K562 (cell line): ENCODE measurements around the gene ADSS1. TPM values are rescaled to one million over a fixed set of nuclear protein-coding genes. Genes with fewer than 3 reads are reported as not detected.

Experiments used
- E2F1 ChIP-seq: sonication (generic); formaldehyde crosslinking; IDR thresholded peaks from 2 replicates; pipeline ENCODE4 v1.8.1; 2023; ENCODE audit warnings: mild to moderate bottlenecking, missing genetic modification reagents, moderate library complexity
- ERF ChIP-seq: fragments of 450-650 bp; formaldehyde crosslinking; IDR thresholded peaks from 2 replicates; pipeline ENCODE4 v1.4.0; 2020; ENCODE audit warnings: mild to moderate bottlenecking, mixed read lengths
- GTF3C2 ChIP-seq: IDR thresholded peaks from 3 replicates; pipeline ENCODE4 v1.6.1; 2011; ENCODE audit warnings: borderline replicate concordance, mild to moderate bottlenecking, moderate library complexity; ENCODE audit not compliant: insufficient read length; ENCODE audit errors: extremely low read depth
- MAZ ChIP-seq, 2 experiments: fragments of 450-650 bp in 1 of 2; sonication (generic) in 1 of 2; formaldehyde crosslinking; IDR thresholded peaks in 1 of 2; conservative IDR thresholded peaks in 1 of 2; 2 replicates each; pipeline versions ENCODE4 v1.4.0 to v1.5.0; 2020; ENCODE audit warnings: mild to moderate bottlenecking in 1 of 2, missing genetic modification reagents in 1 of 2
- POLR2B ChIP-seq: fragments of 450-650 bp; IDR thresholded peaks from 2 replicates; pipeline ENCODE4 v1.6.1; 2018; ENCODE audit warnings: low read depth; ENCODE audit not compliant: partially characterized antibody
- RREB1 ChIP-seq: fragments of 250-450 bp; sonication (Bioruptor Pico); IDR thresholded peaks from 2 replicates; pipeline ENCODE4 v1.4.0; 2020
- SMAD4 ChIP-seq: fragments of 250-450 bp; sonication (Bioruptor Pico); conservative IDR thresholded peaks from 2 replicates; pipeline ENCODE4 v1.8.0; 2021; ENCODE audit warnings: inconsistent platforms, mild to moderate bottlenecking, moderate library complexity
- SMARCB1 ChIP-seq: IDR thresholded peaks from 2 replicates; pipeline ENCODE4 v1.6.1; 2011; ENCODE audit warnings: improper control_type of control experiment, low read depth; ENCODE audit not compliant: insufficient read length
- TRIM25 ChIP-seq: fragments of 450-650 bp; IDR thresholded peaks from 2 replicates; pipeline ENCODE4 v1.7.0; 2016; ENCODE audit warnings: borderline replicate concordance
- ZNF263 ChIP-seq: sonication (generic); formaldehyde crosslinking; IDR thresholded peaks from 2 replicates; pipeline ENCODE4 v1.8.0; 2022; ENCODE audit warnings: mild to moderate bottlenecking, missing genetic modification reagents, borderline replicate concordance
- ZNF589 ChIP-seq: fragments of 200-800 bp; sonication (Bioruptor generic); IDR thresholded peaks from 2 replicates; pipeline ENCODE4 v1.6.1; 2016; ENCODE audit warnings: low read depth, missing genetic modification characterization, missing compliant biosample characterization
- ZNF655 ChIP-seq: fragments of 250-450 bp; sonication (Bioruptor Pico); IDR thresholded peaks from 2 replicates; pipeline ENCODE4 v1.5.0; 2021
- polyA plus RNA-seq, 8 experiments: library from polyadenylated mRNA; depleted of rRNA in 4 of 8; stranded (reverse) in 5 of 8; unstranded in 3 of 8; fragments of >200 nt; fragmentation: Nextera tagmentation in 2 of 8; fragmentation: Illumina TruSeq in 1 of 8; extraction: Ambion mirVana in 2 of 8; extraction: Trizol in 1 of 8; gene quantifications; 2 replicates each; pipeline versions ENCODE4 v1.2.1 to v1.2.3, GENCODE V29; 2011 to 2014; ENCODE audit warnings: inconsistent platforms in 1 of 8, missing spikeins in 1 of 8
- total RNA-seq, 7 experiments: library from RNA; depleted of rRNA in 6 of 7; stranded (reverse); fragments of >200 nt in 6 of 7; fragmentation: Illumina TruSeq in 2 of 7; extraction: Trizol in 2 of 7; gene quantifications; 2 replicates each; pipeline versions ENCODE4 v1.2.1 to v1.2.3, GENCODE V29; 2011 to 2021; ENCODE audit warnings: low replicate concordance in 1 of 7

ADSS1 gene
- total and polyA plus RNA-seq, 9 of the 15 experiments (the other 6 are each of a cell fraction or from before 2014, with no cell fraction given): 0.53 to 5.9 (median 3.9) TPM

GRCh38 chr14:104752735-104753527, 28.9 kb downstream of the ADSS1 start, which contains the start of gene SIVA1 (continued):
- TF ChIP-seq TRIM25: no peak
- no peak for TF ChIP-seq ERF (CRISPR knock-in tag)
- TF ChIP-seq ZNF263 (CRISPR knock-in tag): peak; percentile 22; the same call in 1 of the 2 replicates
- peak; percentile 94 for TF ChIP-seq E2F1 (CRISPR knock-in tag)
- TF ChIP-seq RREB1: no peak
- no peak for TF ChIP-seq ZNF589
- TF ChIP-seq SMAD4 (CRISPR knock-in tag): no peak
- TF ChIP-seq ZNF655: no peak
- peak in 1 of 2 experiments; percentile 85; a peak in 2 of 4 replicates for TF ChIP-seq MAZ (CRISPR knock-in tag; conservative IDR thresholded peaks at IDR 0.05 in 1 of 2, IDR thresholded peaks at IDR 0.05 in 1 of 2)
- no peak for TF ChIP-seq GTF3C2
- TF ChIP-seq SMARCB1: no peak
- peak; percentile 66 for TF ChIP-seq POLR2B
